GM10847 (cell line): Measurements from ENCODE around the gene DSCAM.

ENCODE experiments used
- POLR2A ChIP-seq: IDR thresholded peaks from 2 replicates; pipeline ENCODE4 v1.6.1; 2011; ENCODE audit not compliant: insufficient read length; ENCODE audit errors: extremely low read depth

Gene DSCAM

GRCh38 chr21:40490408-40490807 lies 356.6 kb downstream of the DSCAM start:
- TF ChIP-seq POLR2A, result no peak

GRCh38 chr21:40489001-40489400 lies 358.0 kb downstream of the DSCAM start:
- TF ChIP-seq POLR2A, result no peak

GRCh38 chr21:40481764-40482163 lies 365.2 kb downstream of the DSCAM start:
- no peak for TF ChIP-seq POLR2A

GRCh38 chr21:40474513-40474912 lies 372.4 kb downstream of the DSCAM start:
- TF ChIP-seq POLR2A, result no peak

GRCh38 chr21:40472013-40472412 lies 374.9 kb downstream of the DSCAM start:
- TF ChIP-seq POLR2A, result no peak

GRCh38 chr21:40471103-40471502 lies 375.9 kb downstream of the DSCAM start:
- no peak for TF ChIP-seq POLR2A

GRCh38 chr21:40466893-40467483 lies 380.0 kb downstream of the DSCAM start:
- TF ChIP-seq POLR2A, result no peak

GRCh38 chr21:40465382-40465781 lies 381.6 kb downstream of the DSCAM start:
- TF ChIP-seq POLR2A, result no peak

GRCh38 chr21:40463176-40463575 lies 383.8 kb downstream of the DSCAM start:
- no peak for TF ChIP-seq POLR2A

GRCh38 chr21:40461008-40461407 lies 385.9 kb downstream of the DSCAM start:
- TF ChIP-seq POLR2A, result no peak

GRCh38 chr21:40457741-40458140 lies 389.2 kb downstream of the DSCAM start:
- no peak for TF ChIP-seq POLR2A

GRCh38 chr21:40454057-40454456 lies 392.9 kb downstream of the DSCAM start:
- no peak for TF ChIP-seq POLR2A

- no peak for TF ChIP-seq POLR2A
These were observed 393.8 kb downstream of the DSCAM start for GRCh38 chr21:40453183-40453582.

GRCh38 chr21:40452548-40452947 lies 394.4 kb downstream of the DSCAM start:
- no peak for TF ChIP-seq POLR2A

- TF ChIP-seq POLR2A, result no peak
These were observed 399.9 kb downstream of the DSCAM start for GRCh38 chr21:40447016-40447415.

GRCh38 chr21:40445349-40445921 lies 401.5 kb downstream of the DSCAM start:
- no peak for TF ChIP-seq POLR2A

- TF ChIP-seq POLR2A, result no peak
These were observed 408.3 kb downstream of the DSCAM start for GRCh38 chr21:40438616-40439015.
